BJ (cell line): Measurements from ENCODE around the gene USE1. TPM values are rescaled to one million over a fixed set of nuclear protein-coding genes. Genes with fewer than 3 reads are reported as not detected.

Experiments
- CTCF ChIA-PET: fragments of 350-600 bp; formaldehyde crosslinking; extraction: SDS; loops from one replicate; lab custom pipeline; 2021; ENCODE audit warnings: antibody characterized with exemption, inconsistent platforms; lab: Yijun Ruan, JAX
- POLR2A ChIA-PET: fragments of 300-600 bp; sonication (Branson Sonifier 250); formaldehyde crosslinking; extraction: SDS; loops from one replicate; lab custom pipeline; 2021; ENCODE audit warnings: antibody characterized with exemption; lab: Charles Lee
- DNase-seq: peaks from one replicate; pipeline ENCODE4 v3.0.0-alpha.2; 2011; ENCODE audit warnings: low read depth
- H3K27me3 ChIP-seq: 2 replicates; pipeline ENCODE4 v1.6.0; 2011; ENCODE audit warnings: low read length; ENCODE audit not compliant: control insufficient read depth, insufficient read depth
- H3K36me3 ChIP-seq: 2 replicates; pipeline ENCODE4 v1.5.1; 2011; ENCODE audit warnings: low read length; ENCODE audit not compliant: control insufficient read depth, insufficient read depth
- H3K4me3 ChIP-seq: 2 replicates; pipeline ENCODE4 v1.5.1; 2011; ENCODE audit warnings: low read depth, mild to moderate bottlenecking, control low read depth, low read length
- polyA plus RNA-seq: library from polyadenylated mRNA; depleted of rRNA; stranded (reverse); fragments of >200 nt; gene quantifications from 2 replicates; pipeline ENCODE4 v1.2.3, GENCODE V29; 2011
- TF ChIP-seq, protein P1 (sequence below): IDR thresholded peaks from 2 replicates; pipeline ENCODE4 v1.5.1; 2011; ENCODE audit warnings: low read depth, mild to moderate bottlenecking, control low read depth, inconsistent platforms, low read length, moderate library complexity; ENCODE audit not compliant: insufficient read depth

Gene USE1
- polyA plus RNA-seq, 1 experiment, result 29.7 TPM

DNA sequence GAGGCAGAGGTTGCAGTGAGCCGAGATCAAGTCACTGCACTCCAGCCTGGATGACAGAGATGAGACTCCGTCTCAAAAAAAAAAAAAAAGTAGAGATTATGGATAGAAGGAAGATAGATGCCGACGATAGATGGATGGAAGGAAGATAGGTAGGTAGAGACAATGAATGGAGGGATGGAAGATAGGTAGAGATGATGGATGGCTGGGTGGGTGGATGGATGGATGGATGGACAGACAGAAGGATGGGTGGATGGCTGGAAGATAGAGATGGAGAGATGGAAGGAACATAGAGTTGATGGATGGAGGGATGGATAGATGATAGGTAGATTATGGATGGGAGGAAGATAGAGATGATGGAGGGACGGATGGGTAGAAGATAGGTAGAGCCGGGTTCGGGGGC is 18.5 kb upstream of the USE1 start:
- ChIA-PET POLR2A (interaction anchor here (0.7 kb wide), 1 partner anchor 15 kb away, joined by 5 read pairs; no protein-coding TSS in a partner anchor), CTCF (no interaction called here)
- Histone ChIP-seq H3K27me3 (no peaks in the 10 kb centered on the region), H3K4me3 (no peak overlapping the region), H3K36me3 (peaks cover 55% of the 10 kb centered on the region)
- DNase-seq, result no peak
- TF ChIP-seq, protein P1, sequence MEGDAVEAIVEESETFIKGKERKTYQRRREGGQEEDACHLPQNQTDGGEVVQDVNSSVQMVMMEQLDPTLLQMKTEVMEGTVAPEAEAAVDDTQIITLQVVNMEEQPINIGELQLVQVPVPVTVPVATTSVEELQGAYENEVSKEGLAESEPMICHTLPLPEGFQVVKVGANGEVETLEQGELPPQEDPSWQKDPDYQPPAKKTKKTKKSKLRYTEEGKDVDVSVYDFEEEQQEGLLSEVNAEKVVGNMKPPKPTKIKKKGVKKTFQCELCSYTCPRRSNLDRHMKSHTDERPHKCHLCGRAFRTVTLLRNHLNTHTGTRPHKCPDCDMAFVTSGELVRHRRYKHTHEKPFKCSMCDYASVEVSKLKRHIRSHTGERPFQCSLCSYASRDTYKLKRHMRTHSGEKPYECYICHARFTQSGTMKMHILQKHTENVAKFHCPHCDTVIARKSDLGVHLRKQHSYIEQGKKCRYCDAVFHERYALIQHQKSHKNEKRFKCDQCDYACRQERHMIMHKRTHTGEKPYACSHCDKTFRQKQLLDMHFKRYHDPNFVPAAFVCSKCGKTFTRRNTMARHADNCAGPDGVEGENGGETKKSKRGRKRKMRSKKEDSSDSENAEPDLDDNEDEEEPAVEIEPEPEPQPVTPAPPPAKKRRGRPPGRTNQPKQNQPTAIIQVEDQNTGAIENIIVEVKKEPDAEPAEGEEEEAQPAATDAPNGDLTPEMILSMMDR, result no peak

DNA sequence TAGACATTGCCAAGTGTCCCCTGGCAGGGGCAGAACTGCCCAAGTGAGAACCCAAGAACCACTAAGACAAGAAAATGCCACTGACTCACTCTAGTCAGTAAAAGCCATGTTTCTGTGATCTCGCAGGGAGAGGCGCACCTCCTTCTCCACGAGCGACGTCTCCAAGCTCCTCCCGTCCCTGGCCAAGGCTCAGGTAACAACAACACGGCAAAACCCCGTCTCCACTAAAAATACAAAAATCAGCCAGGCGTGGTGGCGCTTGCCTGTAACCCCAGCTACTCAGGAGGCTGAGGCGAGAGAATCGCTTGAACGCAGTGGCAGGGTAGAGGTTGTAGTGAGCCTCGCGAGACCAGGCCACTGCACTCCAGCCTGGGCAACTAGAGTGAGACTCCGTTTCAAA is 17.5 kb upstream of the USE1 start:
- DNase-seq, result no peak
- POLR2A ChIA-PET, result no interaction called here
- Histone ChIP-seq H3K27me3 (no peaks in the 10 kb centered on the region), H3K4me3 (no peak overlapping the region), H3K36me3 (peaks cover 60% of the 10 kb centered on the region)
- TF ChIP-seq, protein P1, result no peak
- CTCF ChIA-PET, result no interaction called here

DNA sequence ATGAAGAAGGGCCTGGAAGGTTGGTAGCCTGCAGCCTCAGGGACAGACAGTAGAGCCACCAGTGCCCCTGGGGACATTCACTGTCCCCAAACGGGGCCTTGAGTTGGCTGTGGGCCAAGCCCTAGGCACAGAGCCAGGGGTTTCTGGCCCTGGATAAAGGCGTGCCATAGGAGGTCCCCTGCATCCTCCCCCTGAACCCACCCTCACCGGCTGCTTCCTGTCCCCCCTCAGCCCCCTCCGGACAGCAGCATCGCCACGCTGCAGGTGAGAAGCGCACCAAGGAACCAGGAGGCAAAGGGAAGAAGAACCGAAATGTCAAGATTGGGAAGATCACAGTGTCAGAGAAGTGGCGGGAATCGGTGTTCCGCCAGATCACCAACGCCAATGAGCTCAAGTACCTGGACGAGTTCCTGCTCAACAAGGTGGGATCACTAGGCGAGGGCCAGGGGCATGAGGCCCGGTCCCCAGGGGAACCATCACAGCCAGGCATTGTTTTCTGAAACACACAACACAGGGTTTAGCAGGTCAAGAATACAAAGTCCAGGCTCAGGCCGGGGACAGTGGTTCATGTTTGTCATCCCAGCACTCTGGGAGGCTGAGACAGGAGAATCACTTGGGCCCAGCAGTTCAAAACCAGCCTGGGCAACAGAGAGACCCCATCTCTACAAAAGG is 14.6 kb upstream of the USE1 start:
- H3K4me3 ChIP-seq, result no peak overlapping the region
- peaks cover 55% of the 10 kb centered on the region for H3K36me3 ChIP-seq
- TF ChIP-seq, protein P1, result no peak
- no peak for DNase-seq
- CTCF ChIA-PET, result interaction anchor here (0.7 to 1.0 kb wide), 2 partner anchors 8 to 11 kb away, joined by 3 read pairs; no protein-coding TSS in a partner anchor
- H3K27me3 ChIP-seq, result no peaks in the 10 kb centered on the region
- POLR2A ChIA-PET, result no interaction called here

DNA sequence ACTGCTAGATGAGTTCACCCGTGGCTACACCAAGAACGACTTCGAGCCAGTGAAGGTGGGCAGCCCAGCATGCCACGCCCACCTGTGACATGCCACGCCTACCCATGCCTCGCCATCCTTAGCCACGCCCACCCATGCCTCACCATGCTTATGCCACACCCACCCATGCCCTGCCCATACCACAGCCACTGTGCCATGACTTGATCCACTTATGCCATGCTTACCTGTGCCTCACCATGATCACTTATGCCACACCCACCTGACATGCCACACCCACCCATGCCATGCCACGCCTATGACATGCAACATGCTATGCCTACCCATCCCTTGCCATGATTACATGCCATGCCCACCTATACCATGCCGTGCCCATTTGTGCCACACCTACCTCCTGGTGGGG is 12.9 kb upstream of the USE1 start:
- H3K27me3 ChIP-seq, result no peaks in the 10 kb centered on the region
- TF ChIP-seq, protein P1, result no peak
- ChIA-PET POLR2A (no interaction called here), CTCF (no interaction called here)
- DNase-seq, result no peak
- peaks cover 65% of the 10 kb centered on the region for H3K36me3 ChIP-seq
- no peak overlapping the region for H3K4me3 ChIP-seq

DNA sequence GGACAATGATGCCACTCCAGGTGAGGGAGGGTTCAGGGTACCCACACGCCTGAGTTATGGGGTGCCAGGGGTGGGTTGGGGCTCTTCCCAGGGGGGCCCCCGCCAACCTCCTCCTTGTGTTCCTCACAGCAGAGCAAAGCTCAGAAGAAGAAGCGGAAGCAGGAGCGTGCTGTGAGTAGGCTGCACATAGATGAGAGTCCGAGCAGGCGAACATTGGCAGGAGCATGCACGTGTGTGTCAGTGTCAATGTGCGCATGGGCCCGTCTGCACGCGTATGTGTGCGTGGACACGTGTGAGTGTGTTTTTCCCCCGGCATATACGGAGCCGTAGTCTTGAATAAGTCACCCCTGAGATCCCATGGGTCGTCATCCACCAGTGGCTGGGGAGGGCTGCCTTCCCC is 12.4 kb upstream of the USE1 start:
- Histone ChIP-seq H3K4me3 (no peak overlapping the region), H3K27me3 (no peaks in the 10 kb centered on the region), H3K36me3 (peaks cover 61% of the 10 kb centered on the region)
- CTCF ChIA-PET, result no interaction called here
- TF ChIP-seq, protein P1, result no peak
- POLR2A ChIA-PET, result no interaction called here
- no peak for DNase-seq
